ENCODE results near the gene CLNS1A.

Gene CLNS1A

DNA sequence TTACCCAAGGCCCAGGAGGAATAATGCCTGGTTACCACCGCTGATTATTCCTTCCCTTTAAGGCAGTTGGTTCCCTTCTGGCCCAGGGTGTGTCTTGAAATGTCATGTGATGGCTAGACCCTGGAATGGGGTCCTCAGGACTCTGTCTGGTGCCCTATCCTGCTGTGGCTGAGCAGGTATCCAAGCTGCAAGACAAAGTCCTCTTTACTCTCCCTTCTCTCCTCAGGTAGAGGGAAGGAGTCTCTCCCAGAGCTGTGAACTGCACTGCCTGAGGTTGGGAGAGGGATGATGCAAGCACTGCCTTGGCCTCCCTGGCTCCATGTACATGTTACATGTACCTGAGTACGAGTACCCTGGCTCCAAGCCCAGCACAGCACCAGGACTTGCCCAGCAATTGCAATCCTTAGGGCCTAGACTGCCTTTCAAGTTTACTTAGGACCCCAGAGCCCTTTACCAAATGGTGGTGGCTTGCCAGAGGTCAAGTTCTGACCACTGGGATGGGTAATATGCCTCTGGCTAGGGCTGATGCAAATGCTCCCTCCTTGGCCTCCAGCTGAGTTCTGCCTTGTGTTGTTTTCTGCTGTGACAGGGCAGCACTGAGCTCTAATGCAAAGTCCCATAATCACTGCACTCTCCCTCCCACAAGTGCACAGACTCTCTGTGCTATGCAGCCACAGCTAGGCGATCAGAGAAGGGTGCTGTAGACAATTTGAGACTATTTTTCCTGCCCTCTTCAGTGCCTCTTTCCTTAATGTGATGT, 68.5 kb downstream of the CLNS1A start:
- TF ChIP-seq EZH2phosphoT487 (IDR thresholded peaks at IDR 0.05; ENCODE audit: borderline replicate concordance, low read length), result no peak
- TF ChIP-seq, protein P1, sequence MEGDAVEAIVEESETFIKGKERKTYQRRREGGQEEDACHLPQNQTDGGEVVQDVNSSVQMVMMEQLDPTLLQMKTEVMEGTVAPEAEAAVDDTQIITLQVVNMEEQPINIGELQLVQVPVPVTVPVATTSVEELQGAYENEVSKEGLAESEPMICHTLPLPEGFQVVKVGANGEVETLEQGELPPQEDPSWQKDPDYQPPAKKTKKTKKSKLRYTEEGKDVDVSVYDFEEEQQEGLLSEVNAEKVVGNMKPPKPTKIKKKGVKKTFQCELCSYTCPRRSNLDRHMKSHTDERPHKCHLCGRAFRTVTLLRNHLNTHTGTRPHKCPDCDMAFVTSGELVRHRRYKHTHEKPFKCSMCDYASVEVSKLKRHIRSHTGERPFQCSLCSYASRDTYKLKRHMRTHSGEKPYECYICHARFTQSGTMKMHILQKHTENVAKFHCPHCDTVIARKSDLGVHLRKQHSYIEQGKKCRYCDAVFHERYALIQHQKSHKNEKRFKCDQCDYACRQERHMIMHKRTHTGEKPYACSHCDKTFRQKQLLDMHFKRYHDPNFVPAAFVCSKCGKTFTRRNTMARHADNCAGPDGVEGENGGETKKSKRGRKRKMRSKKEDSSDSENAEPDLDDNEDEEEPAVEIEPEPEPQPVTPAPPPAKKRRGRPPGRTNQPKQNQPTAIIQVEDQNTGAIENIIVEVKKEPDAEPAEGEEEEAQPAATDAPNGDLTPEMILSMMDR (IDR thresholded peaks at IDR 0.05; ENCODE audit: low read depth, low read length, poor library complexity, severe bottlenecking), result no peak
- no peaks in the 10 kb centered on the region for H3K9me3 ChIP-seq (ENCODE audit: control insufficient read depth, insufficient read depth, low read length)
- no peaks in the 10 kb centered on the region for H3K79me2 ChIP-seq (ENCODE audit: control insufficient read depth, low read length)
- H3K27me3 ChIP-seq (ENCODE audit: control insufficient read depth, low read length), result peaks cover 11% of the 10 kb centered on the region
- no peak overlapping the region for H3K27ac ChIP-seq (ENCODE audit: low read depth, low read length)
- no peaks in the 10 kb centered on the region for H3K9me2 ChIP-seq (replicated peaks; ENCODE audit: control insufficient read depth, low read length)
- H3K4me2 ChIP-seq (ENCODE audit: low read length), result no peak overlapping the region
- H4K20me1 ChIP-seq (ENCODE audit: control insufficient read depth, insufficient read depth, low read depth, low read length), result no peaks in the 10 kb centered on the region
- no peaks in the 10 kb centered on the region for H3K36me3 ChIP-seq (ENCODE audit: control insufficient read depth, low read length)
- no peaks in the 10 kb centered on the region for H3F3A ChIP-seq (ENCODE audit: control insufficient read depth, insufficient read depth)
- no peaks in the 10 kb centered on the region for H3K4me1 ChIP-seq (ENCODE audit: control insufficient read depth, low read length)
- H3K4me3 ChIP-seq (ENCODE audit: low read length), result no peak overlapping the region

DNA sequence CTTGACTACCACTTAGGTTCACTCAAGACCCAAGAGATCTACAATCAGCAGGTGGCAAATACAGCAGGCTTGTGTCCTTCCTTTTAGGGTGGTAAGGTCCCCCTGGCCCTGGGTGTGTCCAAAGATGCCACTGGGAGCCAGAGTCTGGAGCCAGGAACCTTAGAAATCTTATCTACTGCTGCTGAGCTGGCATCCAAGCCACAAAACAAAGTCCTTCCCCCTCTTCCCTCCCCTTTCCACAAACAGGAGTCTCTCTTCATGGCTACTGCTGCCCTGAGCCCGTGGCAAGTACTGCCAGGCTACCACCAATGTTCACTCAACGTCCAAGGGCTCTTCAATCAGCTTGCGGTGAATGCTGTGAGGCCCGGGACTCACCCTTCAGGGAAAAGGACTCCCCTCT, 69.3 kb downstream of the CLNS1A start:
- Histone ChIP-seq H3K36me3 (ENCODE audit: control insufficient read depth, low read length) (no peaks in the 10 kb centered on the region), H3K9me2 (replicated peaks; ENCODE audit: control insufficient read depth, low read length) (no peaks in the 10 kb centered on the region), H3K4me3 (ENCODE audit: low read length) (no peak overlapping the region), H3K27me3 (ENCODE audit: control insufficient read depth, low read length) (peaks cover 15% of the 10 kb centered on the region), H4K20me1 (ENCODE audit: control insufficient read depth, insufficient read depth, low read depth, low read length) (no peaks in the 10 kb centered on the region), H3K27ac (ENCODE audit: low read depth, low read length) (no peak overlapping the region), H3K4me1 (ENCODE audit: control insufficient read depth, low read length) (no peaks in the 10 kb centered on the region), H3F3A (ENCODE audit: control insufficient read depth, insufficient read depth) (no peaks in the 10 kb centered on the region), H3K79me2 (ENCODE audit: control insufficient read depth, low read length) (no peaks in the 10 kb centered on the region), H3K4me2 (ENCODE audit: low read length) (no peak overlapping the region), H3K9me3 (ENCODE audit: control insufficient read depth, insufficient read depth, low read length) (no peaks in the 10 kb centered on the region)
- no peak for TF ChIP-seq EZH2phosphoT487 (IDR thresholded peaks at IDR 0.05; ENCODE audit: borderline replicate concordance, low read length)
- TF ChIP-seq, protein P1 (IDR thresholded peaks at IDR 0.05; ENCODE audit: low read depth, low read length, poor library complexity, severe bottlenecking), result no peak
